OCI-LY7 (cell line): ENCODE measurements around the gene ABCA7. TPM values are rescaled to one million over a fixed set of nuclear protein-coding genes. Genes with fewer than 3 reads are reported as not detected.

Experiments
- BruUV-seq: library from RNA; stranded (reverse); fragments of 400-500 nt; replicated peaks from 2 replicates; lab custom pipeline; 2021; lab: Mats Ljungman, UMichigan
- CTCF ChIA-PET: fragments of 300-600 bp; sonication (Branson Sonifier 250); formaldehyde crosslinking; loops from one replicate; lab custom pipeline; 2022; ENCODE audit warnings: antibody characterized with exemption; ENCODE audit not compliant: unreplicated experiment; lab: Charles Lee
- POLR2A ChIA-PET: fragments of 300-600 bp; sonication (Branson Sonifier 250); formaldehyde crosslinking; loops from one replicate; lab custom pipeline; 2022; ENCODE audit warnings: antibody characterized with exemption; lab: Charles Lee
- DNase-seq: peaks from one replicate; pipeline ENCODE4 v3.0.0-alpha.2; 2015; ENCODE audit warnings: low spot score
- H2AFZ ChIP-seq: fragments of 200-600 bp; sonication (generic), shearing (Covaris generic); 2 replicates; pipeline ENCODE4 v1.6.1; 2014; ENCODE audit warnings: mild to moderate bottlenecking, antibody characterized with exemption, low read length, moderate library complexity
- H3K27ac ChIP-seq: fragments of 200-600 bp; sonication (generic); 2 replicates; pipeline ENCODE4 v1.5.1; 2014; ENCODE audit warnings: mixed run types, low read depth, mild to moderate bottlenecking, moderate library complexity, low read length, inconsistent platforms; ENCODE audit not compliant: poor library complexity, severe bottlenecking
- H3K36me3 ChIP-seq: fragments of 200-600 bp; sonication (generic); 2 replicates; pipeline ENCODE4 v1.6.1; 2014; ENCODE audit warnings: mild to moderate bottlenecking, antibody characterized with exemption, low read length, moderate library complexity, mixed read lengths; ENCODE audit not compliant: insufficient read depth
- H3K4me1 ChIP-seq: fragments of 200-600 bp; sonication (generic); 2 replicates; pipeline ENCODE4 v1.5.1; 2014; ENCODE audit warnings: mild to moderate bottlenecking, low read length; ENCODE audit not compliant: insufficient read depth, poor library complexity, severe bottlenecking
- H3K4me2 ChIP-seq: fragments of 200-600 bp; sonication (generic); 2 replicates; pipeline ENCODE4 v1.6.1; 2014; ENCODE audit warnings: mild to moderate bottlenecking, low read length
- H3K4me3 ChIP-seq: fragments of 200-600 bp; sonication (generic); 2 replicates; pipeline ENCODE4 v1.5.1; 2014; ENCODE audit warnings: mild to moderate bottlenecking, low read depth, low read length; ENCODE audit not compliant: poor library complexity, severe bottlenecking
- H3K79me2 ChIP-seq: fragments of 200-600 bp; sonication (generic); 2 replicates; pipeline ENCODE4 v1.6.1; 2016; ENCODE audit warnings: low read depth, mild to moderate bottlenecking, low read length, moderate library complexity, mixed read lengths; ENCODE audit not compliant: insufficient read depth
- H3K9me2 ChIP-seq: fragments of 200-600 bp; sonication (generic); 2 replicates; pipeline ENCODE4 v1.6.1; 2016; ENCODE audit warnings: mild to moderate bottlenecking, low read length, mixed read lengths; ENCODE audit not compliant: insufficient read depth
- H3K9me3 ChIP-seq: fragments of 200-600 bp; sonication (generic); 2 replicates; pipeline ENCODE4 v1.6.1; 2014; ENCODE audit warnings: mild to moderate bottlenecking, mixed run types, low read length, mixed read lengths
- H4K20me1 ChIP-seq: fragments of 200-600 bp; sonication (generic); 2 replicates; pipeline ENCODE4 v1.6.1; 2014; ENCODE audit warnings: mild to moderate bottlenecking, antibody characterized with exemption, low read length, moderate library complexity, mixed read lengths; ENCODE audit not compliant: insufficient read depth
- CTCF ChIP-seq: fragments of 200-600 bp; sonication (generic); conservative IDR thresholded peaks from 2 replicates; pipeline ENCODE4 v1.5.1; 2014; ENCODE audit warnings: mild to moderate bottlenecking, antibody characterized with exemption, low read length, moderate library complexity, mixed read lengths
- EZH2phosphoT487 ChIP-seq: fragments of 200-600 bp; sonication (generic); IDR thresholded peaks from 2 replicates; pipeline ENCODE4 v1.6.1; 2018; ENCODE audit warnings: low read depth, borderline replicate concordance, mild to moderate bottlenecking, mixed run types, antibody characterized with exemption, low read length, moderate library complexity, mixed read lengths
- intact Hi-C: fragments of 100-400 bp; cut with micrococcal nuclease; formaldehyde crosslinking; loops from one replicate; pipeline ENCODE4 v1.10.0; 2022; ENCODE audit not compliant: unreplicated experiment
- total RNA-seq, 2 experiments: library from RNA; depleted of rRNA in 1 of 2; stranded (reverse); fragments of >200 nt in 1 of 2; shearing (Covaris generic) in 1 of 2; gene quantifications; 2 replicates each; pipeline ENCODE4 v1.2.3, GENCODE V29; 2014 to 2022

The ABCA7 gene
- total RNA-seq, 2 experiments from 2014 or later, result 43.3 to 66.6 TPM

GRCh38 chr19:1037621-1038064, 2.3 kb upstream of the ABCA7 start:
- Histone ChIP-seq H3K9me3 (no peaks in the 10 kb centered on the region), H3K36me3 (peaks cover 30% of the 10 kb centered on the region), H3K4me2 (peak overlapping the region; percentile 77), H3K4me1 (peaks cover 43% of the 10 kb centered on the region), H2AFZ (no peak overlapping the region), H4K20me1 (no peaks in the 10 kb centered on the region; the same call in 1 of the 2 replicates), H3K4me3 (peak overlapping the region; percentile 85), H3K79me2 (0 out of 2 replicates have a peak, but pooled peaks cover 5% of the 10 kb centered on the region), H3K27ac (peak overlapping the region; percentile 97), H3K9me2 (no peaks in the 10 kb centered on the region)
- intact Hi-C loops, result loop anchor here (2.0 kb wide), 2 partner anchors 17 to 39 kb away; partner anchors contain the start of genes RNU6-2 and TMEM259
- ChIA-PET CTCF (no interaction called here), POLR2A (no interaction called here)
- BruUV-seq, result no TSS peak
- peak; percentile 58 for DNase-seq
- TF ChIP-seq EZH2phosphoT487, result no peak
- TF ChIP-seq CTCF, result 0 out of 2 replicates have a peak, but pooled peaks have one; percentile 2

- BruUV-seq, result no TSS peak
- Histone ChIP-seq H2AFZ (no peak overlapping the region), H3K4me2 (peak overlapping the region; percentile 77), H4K20me1 (no peaks in the 10 kb centered on the region; the same call in 1 of the 2 replicates), H3K27ac (peak overlapping the region; percentile 97), H3K9me3 (no peaks in the 10 kb centered on the region), H3K9me2 (no peaks in the 10 kb centered on the region), H3K79me2 (0 out of 2 replicates have a peak, but pooled peaks cover 5% of the 10 kb centered on the region), H3K4me3 (peak overlapping the region; percentile 85), H3K36me3 (peaks cover 22% of the 10 kb centered on the region), H3K4me1 (peaks cover 43% of the 10 kb centered on the region)
- peak; percentile 55 for DNase-seq
- CTCF ChIA-PET, result interaction anchor here (0.9 kb wide), 1 partner anchor 11 kb away, joined by 3 read pairs; no protein-coding TSS in a partner anchor
- intact Hi-C loops, result loop anchor here (2.0 kb wide), 2 partner anchors 18 to 38 kb away; partner anchors contain the start of genes RNU6-2 and TMEM259
- POLR2A ChIA-PET, result interaction anchor here (0.6 to 3.2 kb wide), 2 partner anchors 12 to 23 kb away, joined by 4 to 15 read pairs; partner anchors contain the start of gene CNN2
- TF ChIP-seq EZH2phosphoT487 (no peak), CTCF (no peak)
Observed at GRCh38 chr19:1038978-1039645, 795 bp upstream of the ABCA7 start.
